Activated naive CD4-positive, alpha-beta T cell treated with anti-CD3 and anti-CD28 coated beads for 36 hours (primary cell): Measurements from ENCODE around the gene SDHD. TPM values are rescaled to one million over a fixed set of nuclear protein-coding genes. Genes with fewer than 3 reads are reported as not detected.

Source experiments
- total RNA-seq, 2 experiments: library from RNA; stranded (reverse); gene quantifications; one replicate each; pipeline ENCODE4 v1.2.3, GENCODE V29; 2021

Gene SDHD
- total RNA-seq, 2 experiments from 2014 or later = 101 to 115 TPM

Other genes with a start within 250 kb of the SDHD start
- gene ALG9, start 215.3 kb upstream of the SDHD start, total RNA-seq = 10 to 100 TPM; 21.3 to 21.9 TPM
- gene FDXACB1, start 207.7 kb upstream of the SDHD start, total RNA-seq = 1 to 10 TPM; 3.4 to 3.8 TPM
- 10 to 100 TPM; 31.5 to 33.2 TPM for gene CFAP68, start 207.3 kb upstream of the SDHD start, total RNA-seq
- not detected for gene CRYAB, start 175.1 kb upstream of the SDHD start, total RNA-seq
- not detected for gene HSPB2, start 174.1 kb upstream of the SDHD start, total RNA-seq
- gene C11orf52, start 168.0 kb upstream of the SDHD start, total RNA-seq = not detected
- gene DIXDC1, start 149.5 kb upstream of the SDHD start, total RNA-seq = 1 to 10 TPM; 3.5 to 4.3 TPM
- gene DLAT, start 61.5 kb upstream of the SDHD start, total RNA-seq = 10 to 100 TPM; 34.2 to 36.8 TPM
- under 1 TPM; 0.35 to 0.50 TPM for gene PIH1D2, start 12.9 kb upstream of the SDHD start, total RNA-seq
- 10 to 100 TPM; 14.8 to 19.6 TPM for gene NKAPD1, start 12.6 kb upstream of the SDHD start, total RNA-seq
- 10 to 100 TPM; 35.4 to 41.7 TPM for gene TIMM8B, start 117 bp upstream of the SDHD start, total RNA-seq
- gene IL18, start 77.2 kb downstream of the SDHD start, total RNA-seq = not detected
- not detected for gene TEX12, start 80.5 kb downstream of the SDHD start, total RNA-seq
- gene BCO2, start 88.6 kb downstream of the SDHD start, total RNA-seq = under 1 TPM; 0.30 to 0.45 TPM
- gene PTS, start 139.6 kb downstream of the SDHD start, total RNA-seq = 10 to 100 TPM; 34.6 to 39.0 TPM
- gene PLET1, start 174.0 kb downstream of the SDHD start, total RNA-seq = not detected